ENCODE measurements around the gene ERN2.

The ERN2 gene

GRCh38 chr16:23679986-23680336, 33.1 kb downstream of the ERN2 start:
- Histone ChIP-seq H3K27me3 (replicated peaks; ENCODE audit: control insufficient read depth, insufficient read depth, low read length) (no peaks in the 10 kb centered on the region), H3K36me3 (ENCODE audit: control insufficient read depth, insufficient read depth, low read length) (peaks cover 19% of the 10 kb centered on the region)
- DNase-seq (ENCODE audit: extremely low read depth, insufficient read length): no peak

GRCh38 chr16:23679274-23679985, 33.6 kb downstream of the ERN2 start:
- peak overlapping the region; percentile 87 for H3K4me3 ChIP-seq (replicated peaks; ENCODE audit: low read depth, low read length)
- H3K27me3 ChIP-seq (replicated peaks; ENCODE audit: control insufficient read depth, insufficient read depth, low read length): no peaks in the 10 kb centered on the region
- peaks cover 19% of the 10 kb centered on the region for H3K36me3 ChIP-seq (ENCODE audit: control insufficient read depth, insufficient read depth, low read length)
- DNase-seq (ENCODE audit: extremely low read depth, insufficient read length): peak; percentile 34
- TF ChIP-seq CTCF (IDR thresholded peaks at IDR 0.05; ENCODE audit: insufficient read depth, low read length, poor library complexity, severe bottlenecking): no peak

More at GRCh38 chr16:23679986-23680336, 33.1 kb downstream of the ERN2 start:
- peak overlapping the region; percentile 87 for H3K4me3 ChIP-seq (replicated peaks; ENCODE audit: low read depth, low read length)
- no peak for TF ChIP-seq CTCF (IDR thresholded peaks at IDR 0.05; ENCODE audit: insufficient read depth, low read length, poor library complexity, severe bottlenecking)

GRCh38 chr16:23678430-23679273, 34.4 kb downstream of the ERN2 start, which contains the start of gene PLK1:
Gene PLK1, plus strand, starts transcription at chr16:23678889. Its CDS starts 44 bp downstream, at chr16:23678933.
- Histone ChIP-seq H3K36me3 (ENCODE audit: control insufficient read depth, insufficient read depth, low read length) (peaks cover 15% of the 10 kb centered on the region), H3K27me3 (replicated peaks; ENCODE audit: control insufficient read depth, insufficient read depth, low read length) (no peaks in the 10 kb centered on the region), H3K4me3 (replicated peaks; ENCODE audit: low read depth, low read length) (peak within 1 kb of the TSS; percentile 87)
- peak; percentile 56 for TF ChIP-seq CTCF (IDR thresholded peaks at IDR 0.05; ENCODE audit: insufficient read depth, low read length, poor library complexity, severe bottlenecking)
- peak; percentile 87 for DNase-seq (ENCODE audit: extremely low read depth, insufficient read length)

- TF ChIP-seq CTCF (IDR thresholded peaks at IDR 0.05; ENCODE audit: insufficient read depth, low read length, poor library complexity, severe bottlenecking): no peak
- Histone ChIP-seq H3K36me3 (ENCODE audit: control insufficient read depth, insufficient read depth, low read length) (peaks cover 12% of the 10 kb centered on the region), H3K27me3 (replicated peaks; ENCODE audit: control insufficient read depth, insufficient read depth, low read length) (no peaks in the 10 kb centered on the region), H3K4me3 (replicated peaks; ENCODE audit: low read depth, low read length) (no peak overlapping the region)
- no peak for DNase-seq (ENCODE audit: extremely low read depth, insufficient read length)
Measured at GRCh38 chr16:23676924-23677480, 36.0 kb downstream of the ERN2 start.

- H3K36me3 ChIP-seq (ENCODE audit: control insufficient read depth, insufficient read depth, low read length): peaks cover 9% of the 10 kb centered on the region
- TF ChIP-seq CTCF (IDR thresholded peaks at IDR 0.05; ENCODE audit: insufficient read depth, low read length, poor library complexity, severe bottlenecking): no peak
- H3K27me3 ChIP-seq (replicated peaks; ENCODE audit: control insufficient read depth, insufficient read depth, low read length): no peaks in the 10 kb centered on the region
- H3K4me3 ChIP-seq (replicated peaks; ENCODE audit: low read depth, low read length): no peak overlapping the region
- no peak for DNase-seq (ENCODE audit: extremely low read depth, insufficient read length)
Measured at GRCh38 chr16:23673971-23674614, 38.9 kb downstream of the ERN2 start.
